IMR-90 (cell line): Measurements from ENCODE around the gene ZNF385B.

ENCODE experiments used
- BHLHE40 ChIP-seq: fragments of 150-350 bp; IDR thresholded peaks from 2 replicates; pipeline ENCODE4 v1.6.1; 2016; ENCODE audit warnings: mild to moderate bottlenecking, low read depth, low read length
- CTCF ChIP-seq: conservative IDR thresholded peaks from 2 replicates; pipeline ENCODE4 v1.5.1; 2012; ENCODE audit warnings: mild to moderate bottlenecking, low read depth, low read length, improper control_type of control experiment
- MAFK ChIP-seq: IDR thresholded peaks from 2 replicates; pipeline ENCODE4 v1.6.1; 2012; ENCODE audit warnings: low read depth, low read length, improper control_type of control experiment
- MXI1 ChIP-seq: IDR thresholded peaks from 2 replicates; pipeline ENCODE4 v1.6.1; 2012; ENCODE audit warnings: low read depth, mild to moderate bottlenecking, low read length, moderate library complexity, borderline replicate concordance
- POLR2A ChIP-seq: IDR thresholded peaks from 2 replicates; pipeline ENCODE4 v1.6.1; 2012; ENCODE audit warnings: mild to moderate bottlenecking, low read depth, low read length

GRCh38 chr2:179652296-179652695, 209.1 kb downstream of the ZNF385B start:
- TF ChIP-seq POLR2A: no peak
- TF ChIP-seq CTCF: no peak
- TF ChIP-seq MXI1: no peak
- TF ChIP-seq BHLHE40: no peak
- TF ChIP-seq MAFK: no peak
